GM19452 (cell line): ENCODE data around the gene ADRB1.

Source experiments
- ATAC-seq: cut with Tn5 transposase; IDR thresholded peaks from one replicate; pipeline ENCODE4 v1.9.1; 2021; ENCODE audit not compliant: unreplicated experiment

ADRB1 gene

GRCh38 chr10:114052255-114052654 lies 8.6 kb downstream of the ADRB1 start:
- no peak for ATAC-seq

GRCh38 chr10:114053946-114054345 lies 10.3 kb downstream of the ADRB1 start:
- no peak for ATAC-seq

GRCh38 chr10:114057855-114058254 lies 14.2 kb downstream of the ADRB1 start:
- ATAC-seq, result no peak

GRCh38 chr10:114058297-114058696 lies 14.6 kb downstream of the ADRB1 start:
- no peak for ATAC-seq

GRCh38 chr10:114059561-114059960 lies 15.9 kb downstream of the ADRB1 start:
- ATAC-seq, result no peak

- ATAC-seq, result no peak
Observed at GRCh38 chr10:114060456-114060855, 16.8 kb downstream of the ADRB1 start.

- ATAC-seq, result no peak
Observed at GRCh38 chr10:114061148-114061547, 17.5 kb downstream of the ADRB1 start.

GRCh38 chr10:114061789-114062188 lies 18.1 kb downstream of the ADRB1 start:
- ATAC-seq, result no peak

- no peak for ATAC-seq
Observed at GRCh38 chr10:114064151-114065048, 20.7 kb downstream of the ADRB1 start.

GRCh38 chr10:114065049-114065435 lies 21.4 kb downstream of the ADRB1 start:
- ATAC-seq, result no peak

- no peak for ATAC-seq
Observed at GRCh38 chr10:114068054-114068707, 24.5 kb downstream of the ADRB1 start.

GRCh38 chr10:114070710-114071109 lies 27.0 kb downstream of the ADRB1 start:
- no peak for ATAC-seq

- ATAC-seq, result no peak
Observed at GRCh38 chr10:114071178-114071577, 27.5 kb downstream of the ADRB1 start.

GRCh38 chr10:114073395-114074186 lies 29.9 kb downstream of the ADRB1 start:
- no peak for ATAC-seq

GRCh38 chr10:114075093-114075492 lies 31.4 kb downstream of the ADRB1 start:
- ATAC-seq, result no peak

- no peak for ATAC-seq
Observed at GRCh38 chr10:114077347-114077746, 33.7 kb downstream of the ADRB1 start.

GRCh38 chr10:114077815-114078219 lies 34.2 kb downstream of the ADRB1 start:
- no peak for ATAC-seq

GRCh38 chr10:114078346-114078745 lies 34.7 kb downstream of the ADRB1 start:
- ATAC-seq, result no peak

GRCh38 chr10:114079421-114079820 lies 35.8 kb downstream of the ADRB1 start:
- ATAC-seq, result no peak

- no peak for ATAC-seq
Observed at GRCh38 chr10:114081911-114082583, 38.4 kb downstream of the ADRB1 start.

- no peak for ATAC-seq
Observed at GRCh38 chr10:114083040-114083439, 39.4 kb downstream of the ADRB1 start.
